Stimulated activated CD4-positive, alpha-beta T cell treated with anti-CD3 and anti-CD28 coated beads, Interleukin-4, amount 100 ng/mL, for 24 hours (primary cell): ENCODE measurements around the gene ELOA2.
"Not testable (repeated sequence)": the region's sequence is repeated elsewhere in the genome, so short reads cannot be mapped to it uniquely, and the experiment has no call there.

Experiments used
- DNase-seq: peaks from one replicate; pipeline ENCODE4 v3.0.0-alpha.2; 2020

Gene ELOA2

DNA sequence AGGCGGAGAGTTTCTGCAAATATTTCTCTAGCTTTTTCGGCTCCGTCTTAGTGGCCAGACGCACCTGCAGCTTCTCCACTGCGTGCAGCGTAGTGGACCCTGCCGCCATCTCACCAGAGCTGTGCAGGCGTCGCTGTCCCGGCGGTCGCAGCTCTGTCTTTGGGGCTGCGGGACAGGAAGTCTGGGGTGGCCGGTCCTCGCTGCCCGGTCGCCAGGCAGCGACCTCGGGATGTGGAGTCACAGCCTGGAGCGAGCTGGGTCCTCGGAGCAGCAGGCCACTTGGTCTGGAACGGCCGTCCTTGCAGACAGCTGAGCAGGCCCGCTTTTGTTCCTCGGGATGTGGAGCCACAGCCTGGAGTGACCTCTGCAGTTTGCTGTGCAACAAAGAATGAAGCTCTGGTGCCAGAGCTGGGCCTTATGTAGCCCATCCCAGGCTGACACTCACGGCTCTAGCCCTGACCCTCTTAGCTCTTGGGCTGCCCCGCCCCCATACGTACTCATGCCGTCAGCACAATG is at the start of gene ELOA2:
Gene ELOA2, minus strand, starts transcription at position 466 of the 516 bp plus-strand sequence. Its CDS starts 357 bp downstream, at position 109.
- DNase-seq = no peak

GRCh38 chr18:47081578-47081977 is 46.2 kb upstream of the ELOA2 start:
- DNase-seq = no peak

GRCh38 chr18:47080872-47081271 is 45.5 kb upstream of the ELOA2 start:
- no peak for DNase-seq

DNA sequence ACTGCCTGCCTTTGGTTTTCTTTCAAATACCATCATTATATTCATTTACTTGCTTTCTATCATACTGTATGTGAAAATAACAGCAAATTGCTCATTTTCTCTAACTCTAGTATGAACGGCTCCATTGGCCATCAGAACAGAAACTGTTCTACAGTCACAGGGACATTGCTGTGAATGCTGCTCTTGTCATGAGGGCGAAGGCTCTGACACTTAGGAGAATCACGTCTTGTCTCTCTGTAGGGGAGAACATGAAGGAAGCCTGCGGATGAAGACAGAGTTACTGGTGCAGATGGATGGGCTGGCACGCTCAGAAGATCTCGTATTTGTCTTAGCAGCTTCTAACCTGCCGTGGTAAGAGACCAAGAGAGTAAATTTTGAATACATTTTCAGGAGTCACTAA is 41.7 kb upstream of the ELOA2 start:
- no peak for DNase-seq

DNA sequence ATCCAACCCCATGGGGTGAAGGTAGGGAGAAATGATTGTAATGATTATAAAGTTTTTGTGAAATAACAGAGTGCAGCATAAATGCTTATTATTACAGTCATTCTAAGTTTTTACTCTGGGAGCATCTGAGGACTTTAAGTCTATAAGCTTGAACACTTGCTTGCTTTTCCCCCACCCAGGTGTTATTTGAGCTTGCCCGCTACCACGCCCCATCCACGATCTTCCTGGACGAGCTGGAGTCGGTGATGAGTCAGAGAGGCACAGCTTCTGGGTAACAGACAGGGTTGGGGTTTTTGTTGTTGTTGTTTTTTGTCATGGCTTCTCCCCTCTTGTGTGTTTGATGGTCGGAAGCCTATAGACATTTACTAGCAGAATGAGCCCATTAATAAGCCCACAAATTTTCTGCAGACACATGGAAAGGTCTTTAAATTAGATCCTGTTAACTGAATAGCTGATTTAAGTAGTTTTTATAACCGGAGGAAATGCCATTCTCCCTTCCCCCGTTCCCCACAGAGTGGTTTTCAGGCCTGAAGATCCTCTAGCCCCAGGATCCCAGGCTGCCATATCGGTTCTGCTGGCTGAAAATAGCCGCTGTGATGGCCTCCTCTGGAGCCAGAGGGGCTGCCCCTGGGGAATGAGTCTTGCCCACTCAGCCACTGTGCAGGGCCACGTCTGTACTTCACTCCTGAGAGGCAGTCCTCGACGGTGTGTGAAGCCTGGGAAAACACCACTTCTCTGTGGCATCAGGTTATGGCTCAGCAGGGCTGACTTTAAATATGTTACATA is 39.9 kb upstream of the ELOA2 start:
- no peak for DNase-seq

GRCh38 chr18:47067648-47068047 is 32.2 kb upstream of the ELOA2 start:
- no peak for DNase-seq

- no peak for DNase-seq
These were observed 27.7 kb upstream of the ELOA2 start for GRCh38 chr18:47063096-47063495.

GRCh38 chr18:47062471-47062870 is 27.1 kb upstream of the ELOA2 start:
- DNase-seq = no peak

DNA sequence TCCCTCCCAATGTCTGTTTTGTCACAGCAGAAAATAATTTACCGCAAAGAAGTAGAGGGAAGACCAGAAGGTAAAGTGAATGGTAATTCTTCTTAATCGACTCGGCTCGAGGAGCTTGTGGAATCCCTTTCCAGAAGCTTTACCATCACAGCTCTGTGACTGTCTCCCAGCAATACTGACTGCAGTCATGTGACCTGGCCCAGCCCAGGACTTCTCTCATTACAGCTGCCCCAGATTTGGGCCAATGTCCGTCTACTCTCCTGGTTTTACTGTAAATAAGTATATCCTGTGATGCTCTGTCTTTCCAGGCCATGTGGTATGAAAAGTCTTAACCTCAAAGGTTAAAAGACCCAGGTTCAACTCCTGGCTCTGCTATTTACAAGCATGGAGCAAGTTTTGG is 18.9 kb upstream of the ELOA2 start:
- no peak for DNase-seq

GRCh38 chr18:47050468-47050867 is 15.0 kb upstream of the ELOA2 start:
- peak; percentile 10 for DNase-seq

DNA sequence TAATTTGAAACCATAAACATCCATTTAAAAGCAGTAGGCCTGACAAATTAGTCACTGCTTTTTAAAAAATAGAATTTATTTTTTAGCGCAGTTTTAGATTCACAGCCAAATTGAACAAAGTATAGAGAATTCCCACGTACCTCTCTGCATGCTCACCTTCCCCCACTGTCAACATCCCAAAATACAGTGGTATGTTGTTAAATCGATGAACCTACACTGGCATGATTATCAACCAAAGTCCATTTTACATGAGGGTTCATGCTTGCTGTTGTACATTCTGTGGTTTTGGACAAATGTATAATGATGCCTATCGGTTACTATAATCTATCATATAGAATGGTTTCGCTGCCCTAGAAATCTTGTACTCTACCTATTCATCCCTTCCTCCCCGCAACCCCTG is 5.6 kb upstream of the ELOA2 start:
- DNase-seq = no peak

GRCh38 chr18:47036927-47037578 is 1.6 kb upstream of the ELOA2 start:
- DNase-seq = no peak

DNA sequence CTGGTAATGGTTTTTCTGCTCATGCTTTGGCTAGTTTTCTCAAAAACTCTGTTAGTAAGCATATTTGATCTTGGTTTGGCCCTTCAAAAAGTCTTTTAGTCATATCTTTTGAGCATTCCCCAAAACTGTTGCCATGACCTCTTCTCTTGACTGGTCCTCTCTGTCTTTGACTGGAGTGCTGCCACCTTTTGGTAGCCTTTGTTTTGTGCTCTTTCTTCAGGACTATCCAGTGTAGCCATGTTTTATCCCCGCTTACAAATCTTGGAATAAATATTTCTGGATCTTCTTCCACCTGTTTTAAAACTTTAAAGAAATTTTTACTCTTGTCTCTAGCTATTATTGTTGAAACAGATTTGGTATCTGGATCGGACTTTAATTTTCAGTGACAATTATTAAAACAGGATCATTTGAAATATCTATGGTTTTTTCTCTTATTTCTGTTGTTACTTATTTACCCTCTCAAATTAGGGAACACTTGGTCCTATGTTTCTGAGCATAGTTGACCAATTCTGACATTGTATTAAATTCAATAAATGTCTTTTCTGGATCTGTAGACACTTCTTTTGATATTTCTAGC is 965 bp upstream of the ELOA2 start:
- no peak for DNase-seq

- not testable (repeated sequence) for DNase-seq
These were observed 830 bp downstream of the ELOA2 start for GRCh38 chr18:47034591-47034990.

DNA sequence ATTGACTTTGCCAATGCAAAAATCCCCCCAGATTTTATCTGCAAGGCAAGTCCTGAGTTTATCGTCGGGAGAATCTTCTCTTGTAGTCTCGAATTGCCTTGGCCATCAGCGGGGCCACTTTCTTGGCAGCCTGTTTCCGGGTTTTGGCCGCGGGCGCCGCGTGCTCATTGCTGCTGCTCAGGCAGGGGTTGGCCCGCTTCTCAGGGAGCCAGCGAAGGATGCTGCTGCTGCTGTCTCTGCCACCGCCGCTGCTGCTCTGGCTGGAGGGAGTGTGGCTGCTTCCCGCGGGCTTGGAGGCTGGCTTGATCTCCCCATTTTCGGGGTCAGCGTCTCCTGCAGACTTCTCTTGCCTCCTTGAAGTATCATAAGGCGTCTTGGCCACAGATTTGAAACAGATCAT is 2.5 kb downstream of the ELOA2 start:
- no peak for DNase-seq

GRCh38 chr18:47030887-47031286 is 4.5 kb downstream of the ELOA2 start:
- not testable (repeated sequence) for DNase-seq

GRCh38 chr18:47029684-47030353 is 5.6 kb downstream of the ELOA2 start:
- not testable (repeated sequence) for DNase-seq

DNA sequence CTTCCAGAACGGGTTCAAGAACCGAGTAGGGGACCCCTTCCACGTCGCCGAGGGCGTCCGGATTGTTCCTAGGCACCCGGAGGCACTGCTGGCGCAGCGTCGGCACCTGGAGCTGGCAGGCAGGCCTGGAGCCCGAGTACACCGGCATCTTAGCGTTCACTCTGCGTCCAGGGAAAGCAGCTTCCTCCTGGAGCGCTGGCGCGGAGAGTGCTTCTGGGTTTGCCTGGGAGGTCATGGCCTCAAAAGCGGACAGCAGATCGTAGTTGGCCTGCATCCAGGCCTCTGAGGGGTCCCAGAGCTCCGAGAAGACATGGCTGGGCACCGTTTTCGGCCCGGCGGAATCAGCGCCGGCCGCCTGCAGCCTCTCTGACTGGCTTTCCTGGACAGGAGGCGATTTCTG is 6.7 kb downstream of the ELOA2 start:
- not testable (repeated sequence) for DNase-seq

DNA sequence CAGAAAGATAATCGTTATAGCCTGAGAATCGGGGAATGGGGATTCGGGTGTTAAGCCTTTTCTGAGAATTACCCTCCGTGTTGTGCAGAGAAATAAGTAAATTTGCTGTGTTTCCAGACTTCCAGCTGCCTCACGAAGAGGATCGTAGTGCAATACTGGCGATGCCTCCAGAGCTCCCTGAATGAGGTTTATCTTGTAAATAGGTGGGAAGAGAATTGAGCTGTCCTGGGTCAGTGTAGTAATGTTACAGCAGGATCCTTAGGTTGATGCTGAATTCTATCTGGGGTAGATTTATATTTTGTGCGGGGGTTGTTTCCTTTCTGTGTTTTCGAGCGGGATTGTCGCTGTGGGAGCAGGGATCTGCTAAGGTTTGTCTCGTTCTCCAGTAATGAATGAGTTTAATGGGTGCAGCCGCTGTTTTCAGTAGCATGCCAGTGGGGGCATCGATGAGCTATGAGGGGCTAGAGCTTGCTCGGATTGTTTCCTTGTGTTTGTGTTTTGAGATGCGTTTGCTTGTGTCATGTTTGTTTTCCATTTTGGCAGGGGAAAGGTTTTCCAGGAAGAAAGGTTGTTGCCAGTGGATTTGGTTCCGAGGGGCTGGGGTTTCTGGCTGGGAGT is 9.8 kb downstream of the ELOA2 start:
- DNase-seq = not testable (repeated sequence)

- not testable (repeated sequence) for DNase-seq
These were observed 11.5 kb downstream of the ELOA2 start for GRCh38 chr18:47023769-47024465.

GRCh38 chr18:47022821-47023220 is 12.6 kb downstream of the ELOA2 start:
- DNase-seq = not testable (repeated sequence)

DNA sequence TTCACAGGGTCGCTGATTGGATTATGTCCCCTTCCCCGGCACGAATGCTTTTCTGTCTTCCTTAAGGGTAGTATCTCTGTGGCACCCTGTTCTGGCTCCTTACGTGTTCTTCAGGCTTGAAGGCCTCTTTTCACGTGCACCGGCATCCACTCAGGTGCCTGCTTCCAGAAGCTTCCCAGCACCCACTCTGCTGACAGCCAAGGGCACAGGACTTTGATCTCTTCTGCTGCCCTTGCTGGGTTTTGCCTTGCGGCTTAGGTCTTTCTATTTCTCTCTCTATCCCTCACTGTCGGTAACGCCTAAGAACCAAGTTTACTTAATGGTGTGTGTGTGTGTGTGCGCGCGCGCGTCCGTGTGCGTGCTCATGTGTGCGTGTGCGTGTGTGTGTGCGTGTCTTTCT is 14.7 kb downstream of the ELOA2 start:
- DNase-seq = not testable (repeated sequence)
